Nephron (organoid): ENCODE measurements around the gene UGT3A1.
"Not testable (repeated sequence)": the region's sequence is repeated elsewhere in the genome, so short reads cannot be mapped to it uniquely, and the experiment has no call there.

Experiments
- H3K27ac Mint-ChIP-seq, 3 experiments: 2 replicates each; pipeline ENCODE4 v1.8.0; 2020; ENCODE audit warnings: mixed read lengths in 3 of 3, mild to moderate bottlenecking in 2 of 3, moderate library complexity in 1 of 3
- H3K27me3 Mint-ChIP-seq: 2 replicates; pipeline ENCODE4 v1.8.0; 2021; ENCODE audit warnings: low read depth, mild to moderate bottlenecking, moderate library complexity, mixed read lengths
- H3K36me3 Mint-ChIP-seq: 2 replicates; pipeline ENCODE4 v1.8.0; 2020; ENCODE audit warnings: low read depth, mixed read lengths
- H3K4me1 Mint-ChIP-seq: 2 replicates; pipeline ENCODE4 v1.8.0; 2020; ENCODE audit warnings: mixed read lengths
- H3K4me3 Mint-ChIP-seq, 3 experiments: 2 replicates each; pipeline ENCODE4 v1.8.0; 2020; ENCODE audit warnings: mild to moderate bottlenecking in 3 of 3, mixed read lengths in 3 of 3, moderate library complexity in 2 of 3
- H3K9me3 Mint-ChIP-seq: 2 replicates; pipeline ENCODE4 v1.8.0; 2020; ENCODE audit warnings: mixed read lengths
- TF ChIP-seq, protein P1 (sequence below), 3 experiments: fragments of 200-600 bp; sonication (generic); IDR thresholded peaks; one replicate each; pipeline ENCODE4 v1.5.0; 2021; ENCODE audit warnings: antibody characterized with exemption in 3 of 3; ENCODE audit not compliant: unreplicated experiment in 3 of 3

The UGT3A1 gene

DNA sequence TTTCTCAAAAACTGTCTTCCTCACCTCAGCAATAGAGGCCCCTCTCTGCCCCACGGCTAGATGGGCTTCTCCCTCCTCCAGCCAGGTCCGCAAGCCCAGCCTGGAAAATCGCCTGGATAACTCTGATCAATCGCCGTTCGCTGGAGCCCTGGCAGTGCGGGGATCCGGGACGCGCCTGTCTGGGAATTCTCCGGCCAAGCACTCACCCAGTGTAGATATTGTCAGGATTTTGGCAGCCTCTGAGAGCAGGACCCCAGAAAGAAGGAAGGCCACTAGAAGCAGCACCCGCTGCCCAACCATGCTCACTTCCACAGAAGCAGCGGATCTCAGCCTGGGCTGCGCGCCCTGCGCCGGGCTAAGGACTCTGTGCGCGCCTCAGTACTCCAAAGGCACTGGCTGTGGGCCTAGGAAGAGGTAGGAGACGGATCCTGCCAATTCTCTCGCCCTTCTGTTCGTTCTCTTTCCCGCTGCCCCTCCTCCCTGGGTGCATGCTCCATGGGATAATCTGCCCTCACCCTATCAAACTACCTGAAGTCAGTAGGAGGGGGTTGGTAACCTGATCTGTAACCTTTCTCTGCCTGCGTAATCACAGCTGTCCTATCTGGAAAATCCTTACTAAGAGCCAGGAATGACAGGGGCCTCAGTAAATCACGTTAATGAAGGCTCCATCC is at the start of gene UGT3A1:
Gene UGT3A1 (minus strand): TSS at position 450 of the 671 bp plus-strand sequence. CDS start 150 bp downstream, at position 300.
- peak within 1 kb of the TSS; percentile 64 to 81 (median 80) for H3K4me3 Mint-ChIP-seq
- H3K27me3 Mint-ChIP-seq, result peaks cover 22% of the 10 kb centered on the region
- peaks cover 6% of the 10 kb centered on the region for H3K4me1 Mint-ChIP-seq
- H3K36me3 Mint-ChIP-seq, result no peaks in the 10 kb centered on the region
- TF ChIP-seq, protein P1, sequence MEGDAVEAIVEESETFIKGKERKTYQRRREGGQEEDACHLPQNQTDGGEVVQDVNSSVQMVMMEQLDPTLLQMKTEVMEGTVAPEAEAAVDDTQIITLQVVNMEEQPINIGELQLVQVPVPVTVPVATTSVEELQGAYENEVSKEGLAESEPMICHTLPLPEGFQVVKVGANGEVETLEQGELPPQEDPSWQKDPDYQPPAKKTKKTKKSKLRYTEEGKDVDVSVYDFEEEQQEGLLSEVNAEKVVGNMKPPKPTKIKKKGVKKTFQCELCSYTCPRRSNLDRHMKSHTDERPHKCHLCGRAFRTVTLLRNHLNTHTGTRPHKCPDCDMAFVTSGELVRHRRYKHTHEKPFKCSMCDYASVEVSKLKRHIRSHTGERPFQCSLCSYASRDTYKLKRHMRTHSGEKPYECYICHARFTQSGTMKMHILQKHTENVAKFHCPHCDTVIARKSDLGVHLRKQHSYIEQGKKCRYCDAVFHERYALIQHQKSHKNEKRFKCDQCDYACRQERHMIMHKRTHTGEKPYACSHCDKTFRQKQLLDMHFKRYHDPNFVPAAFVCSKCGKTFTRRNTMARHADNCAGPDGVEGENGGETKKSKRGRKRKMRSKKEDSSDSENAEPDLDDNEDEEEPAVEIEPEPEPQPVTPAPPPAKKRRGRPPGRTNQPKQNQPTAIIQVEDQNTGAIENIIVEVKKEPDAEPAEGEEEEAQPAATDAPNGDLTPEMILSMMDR (IDR thresholded peaks at IDR 0.05; ENCODE audit: unreplicated experiment in 3 of 3), result no peak
- H3K9me3 Mint-ChIP-seq, result no peaks in the 10 kb centered on the region
- H3K27ac Mint-ChIP-seq, result peak within 1 kb of the TSS; percentile 21 to 81 (median 77)

DNA sequence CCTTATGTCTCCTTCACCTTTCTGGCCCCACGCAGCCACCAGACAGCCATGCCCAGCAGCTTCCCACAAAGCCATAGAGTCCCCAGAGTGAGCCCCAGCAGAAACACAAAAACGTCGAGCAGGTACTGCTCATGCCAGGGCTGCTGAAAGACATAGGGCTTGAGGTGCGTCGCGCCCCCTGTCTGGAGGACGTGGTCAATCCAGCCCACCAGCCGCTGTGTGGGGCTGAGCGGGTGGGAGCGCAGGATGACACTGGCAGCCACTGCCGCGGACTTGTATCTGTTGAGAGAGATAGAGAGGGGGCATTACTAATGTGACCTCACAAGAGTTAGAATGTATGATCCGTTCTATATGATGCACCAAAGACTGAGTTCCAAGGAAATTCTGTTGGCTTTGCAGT is 44.5 kb upstream of the UGT3A1 start:
- H3K4me3 Mint-ChIP-seq, result no peak overlapping the region
- TF ChIP-seq, protein P1 (IDR thresholded peaks at IDR 0.05; ENCODE audit: unreplicated experiment in 3 of 3), result no peak
- H3K9me3 Mint-ChIP-seq, result no peaks in the 10 kb centered on the region
- no peaks in the 10 kb centered on the region for H3K27me3 Mint-ChIP-seq
- H3K4me1 Mint-ChIP-seq, result no peaks in the 10 kb centered on the region
- no peaks in the 10 kb centered on the region for H3K36me3 Mint-ChIP-seq
- H3K27ac Mint-ChIP-seq, result no peak overlapping the region

DNA sequence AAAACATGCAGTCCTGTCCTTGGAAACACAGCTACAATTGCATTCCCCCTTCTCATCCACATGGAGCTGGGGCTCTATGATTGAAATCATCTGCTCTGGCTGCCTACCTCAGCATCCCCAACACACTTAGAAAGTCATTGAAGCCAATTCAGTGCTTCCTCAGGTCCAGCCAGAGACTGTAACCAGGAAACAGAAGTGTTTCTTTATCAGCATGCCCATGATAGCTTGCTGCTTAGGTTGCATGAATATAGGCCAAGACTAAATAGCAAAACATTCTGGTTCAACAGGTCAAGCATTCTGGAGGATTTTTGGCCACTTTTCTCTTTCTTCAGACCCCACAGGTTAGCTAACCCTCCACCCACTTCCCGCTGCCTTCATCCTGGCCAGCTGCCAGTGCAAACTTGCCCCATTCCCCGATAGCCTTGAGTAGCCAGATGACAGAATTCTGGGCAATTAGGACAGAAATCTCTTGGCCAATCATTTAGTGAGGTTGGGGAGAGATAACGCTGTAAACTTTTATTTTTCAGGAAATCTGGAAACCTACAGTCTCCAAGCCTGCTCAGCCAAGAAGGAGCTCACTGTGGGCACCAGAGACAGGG is 43.4 kb upstream of the UGT3A1 start:
- H3K36me3 Mint-ChIP-seq, H3K27me3 Mint-ChIP-seq, H3K9me3 Mint-ChIP-seq, H3K4me3 Mint-ChIP-seq, H3K4me1 Mint-ChIP-seq, H3K27ac Mint-ChIP-seq: not testable (repeated sequence)

DNA sequence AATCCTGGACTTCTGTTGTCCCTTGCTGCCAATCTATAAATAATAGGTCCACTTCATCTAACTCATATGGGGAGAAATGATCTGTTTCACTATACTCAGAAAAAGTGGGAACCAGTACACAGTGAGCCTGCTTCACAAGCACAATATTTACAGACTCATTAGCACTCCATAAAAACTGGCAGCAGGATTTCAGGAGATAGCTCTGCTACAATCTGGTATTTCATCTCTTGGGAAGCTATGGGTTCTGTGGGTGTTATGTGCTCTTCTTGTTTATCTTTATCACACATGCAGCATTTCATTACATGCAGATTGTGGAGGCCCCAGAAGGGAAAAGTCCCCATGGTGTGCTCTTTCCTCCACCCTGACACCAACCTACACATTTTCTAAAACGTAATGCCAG is 42.3 kb upstream of the UGT3A1 start:
- no peaks in the 10 kb centered on the region for H3K4me1 Mint-ChIP-seq
- no peak overlapping the region for H3K4me3 Mint-ChIP-seq
- no peaks in the 10 kb centered on the region for H3K9me3 Mint-ChIP-seq
- H3K27ac Mint-ChIP-seq, result no peak overlapping the region
- no peaks in the 10 kb centered on the region for H3K27me3 Mint-ChIP-seq
- H3K36me3 Mint-ChIP-seq, result no peaks in the 10 kb centered on the region
- TF ChIP-seq, protein P1 (IDR thresholded peaks at IDR 0.05; ENCODE audit: unreplicated experiment in 3 of 3), result no peak

GRCh38 chr5:36033047-36033446 is 41.9 kb upstream of the UGT3A1 start:
- Mint-ChIP-seq H3K36me3 (no peaks in the 10 kb centered on the region), H3K4me1 (no peaks in the 10 kb centered on the region), H3K27ac (no peak overlapping the region), H3K9me3 (no peaks in the 10 kb centered on the region), H3K27me3 (no peaks in the 10 kb centered on the region), H3K4me3 (no peak overlapping the region)
- TF ChIP-seq, protein P1 (IDR thresholded peaks at IDR 0.05; ENCODE audit: unreplicated experiment in 3 of 3), result no peak

GRCh38 chr5:36031223-36031622 is 40.0 kb upstream of the UGT3A1 start:
- Mint-ChIP-seq H3K9me3 (peaks cover 6% of the 10 kb centered on the region), H3K27me3 (no peaks in the 10 kb centered on the region), H3K4me3 (no peak overlapping the region), H3K36me3 (no peaks in the 10 kb centered on the region), H3K4me1 (no peaks in the 10 kb centered on the region), H3K27ac (no peak overlapping the region)
- TF ChIP-seq, protein P1 (IDR thresholded peaks at IDR 0.05; ENCODE audit: unreplicated experiment in 3 of 3), result no peak
